SHP77 (cell line): ENCODE data around the gene LRP5.
A peak's percentile ranks its signal among the peaks of the same experiment; 100 is the strongest.
"Not testable (repeated sequence)": the region's sequence is repeated elsewhere in the genome, so short reads cannot be mapped to it uniquely, and the experiment has no call there.

ENCODE experiments used
- DNase-seq, 2 experiments: peaks; one replicate each; lab custom pipeline; 2025; lab: John Stamatoyannopoulos, UW

The LRP5 gene

DNA sequence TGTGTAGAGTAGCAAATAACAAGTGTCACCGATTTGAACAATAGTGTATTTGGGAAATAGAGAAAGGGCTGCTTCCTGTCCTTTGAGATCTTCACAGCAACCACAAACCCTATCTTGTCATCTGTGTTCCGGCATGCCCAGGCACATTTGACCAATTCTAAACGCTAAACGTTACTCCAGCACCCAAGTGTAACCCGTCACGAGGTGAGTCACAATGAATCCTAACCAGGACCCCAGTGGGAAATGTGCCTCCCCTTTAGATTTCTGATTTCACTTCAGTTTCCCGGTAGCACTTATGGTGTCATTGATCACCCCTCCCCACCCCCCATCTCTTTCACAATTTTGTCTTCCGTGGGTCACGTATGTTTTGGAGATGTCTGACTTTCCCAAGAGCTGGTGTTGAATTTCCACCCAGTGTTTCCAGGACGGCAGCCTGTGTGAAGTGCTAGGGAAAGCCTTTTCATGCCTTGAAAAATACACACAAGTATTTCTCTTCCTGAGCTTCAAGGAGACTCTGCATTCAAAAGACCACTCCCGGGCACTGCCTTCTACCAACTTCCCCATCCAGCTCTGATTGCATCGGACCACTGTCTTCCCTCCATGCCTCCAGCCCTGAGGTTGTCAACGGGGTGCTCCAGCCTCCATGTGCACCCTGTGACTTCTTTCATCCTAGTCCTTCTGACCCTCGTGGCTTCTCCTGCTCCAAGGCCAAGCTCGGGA, 30.1 kb upstream of the LRP5 start:
- DNase-seq, result no peak

- DNase-seq, result no peak
Measured at GRCh38 chr11:68282861-68283230, 29.5 kb upstream of the LRP5 start.

- DNase-seq, result not testable (repeated sequence)
Measured at GRCh38 chr11:68284588-68284987, 27.8 kb upstream of the LRP5 start.

GRCh38 chr11:68287419-68287818, 25.0 kb upstream of the LRP5 start:
- no peak for DNase-seq

DNA sequence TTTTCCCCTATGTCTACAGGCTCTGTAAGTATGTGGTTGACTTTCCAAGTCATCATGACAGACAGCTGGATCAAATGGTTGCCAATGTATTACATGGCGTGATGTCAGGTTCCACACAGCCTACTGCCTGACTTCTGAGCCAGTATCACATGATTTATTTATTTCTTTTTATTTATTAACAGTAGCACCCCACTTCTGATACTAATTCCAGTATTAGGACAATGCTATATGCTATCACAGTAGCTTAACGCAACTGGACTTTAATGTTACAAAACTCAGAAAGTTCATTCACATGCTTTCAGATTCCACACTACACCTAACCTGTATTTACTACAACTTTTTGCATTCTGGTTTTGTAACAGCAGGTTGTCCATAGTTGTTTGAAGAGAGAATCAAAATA, 22.9 kb upstream of the LRP5 start:
- DNase-seq, result no peak

DNA sequence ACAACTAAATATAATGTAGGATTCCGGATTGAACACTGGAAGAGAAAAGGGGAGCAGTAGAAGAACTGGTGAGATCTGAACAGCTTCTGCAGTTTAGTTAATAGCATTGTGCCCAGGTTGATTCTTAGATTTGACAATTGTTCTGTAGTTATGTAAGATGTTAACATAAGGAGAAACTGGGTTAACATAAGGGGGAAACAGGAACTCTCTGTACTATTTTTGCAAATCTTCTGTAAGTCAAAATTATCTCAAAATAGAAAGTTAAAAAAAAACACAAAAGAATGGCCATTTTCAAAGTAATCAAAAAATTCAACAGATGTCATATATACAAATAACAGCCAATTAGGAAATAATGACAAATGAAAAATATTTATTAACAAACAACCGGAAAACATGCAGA, 18.7 kb upstream of the LRP5 start:
- no peak for DNase-seq

- DNase-seq, result no peak
Measured at GRCh38 chr11:68295271-68295670, 17.1 kb upstream of the LRP5 start.

GRCh38 chr11:68295940-68296339, 16.5 kb upstream of the LRP5 start:
- DNase-seq, result no peak

DNA sequence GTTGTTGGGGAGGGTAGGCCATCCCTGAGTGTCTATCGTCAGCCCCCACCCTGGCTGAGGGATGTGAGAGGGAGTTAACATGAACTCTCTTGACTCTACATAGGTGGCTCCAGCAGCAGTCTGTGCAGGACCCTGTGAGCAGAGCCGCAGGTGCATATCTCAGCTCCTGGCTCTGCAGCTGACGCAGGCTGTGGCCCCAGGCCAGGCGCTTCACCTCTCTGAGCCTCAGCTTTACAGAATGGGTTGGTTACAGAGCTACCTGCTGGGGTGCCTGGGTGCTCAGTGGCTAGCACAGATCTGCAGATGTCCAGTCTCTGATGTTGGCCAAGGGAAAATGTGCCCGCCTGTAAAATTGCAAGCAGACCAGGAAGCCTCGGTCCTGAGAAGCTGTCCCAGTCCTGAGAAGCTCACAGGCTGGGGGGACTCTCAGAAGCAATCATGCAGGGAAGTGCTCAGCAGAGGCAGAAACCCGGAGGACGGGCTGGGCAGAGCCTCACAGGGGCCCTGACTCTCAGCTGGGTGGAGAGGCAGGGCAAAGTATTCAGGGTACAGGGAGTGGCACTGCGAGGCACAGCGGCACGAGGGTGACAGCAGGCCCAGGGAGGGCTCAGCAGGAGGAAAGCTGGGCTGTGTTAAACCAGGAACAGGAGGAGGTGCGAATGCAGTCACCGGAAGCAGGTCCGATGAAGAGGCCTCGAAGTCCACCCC, 15.9 kb upstream of the LRP5 start:
- DNase-seq, result no peak

DNA sequence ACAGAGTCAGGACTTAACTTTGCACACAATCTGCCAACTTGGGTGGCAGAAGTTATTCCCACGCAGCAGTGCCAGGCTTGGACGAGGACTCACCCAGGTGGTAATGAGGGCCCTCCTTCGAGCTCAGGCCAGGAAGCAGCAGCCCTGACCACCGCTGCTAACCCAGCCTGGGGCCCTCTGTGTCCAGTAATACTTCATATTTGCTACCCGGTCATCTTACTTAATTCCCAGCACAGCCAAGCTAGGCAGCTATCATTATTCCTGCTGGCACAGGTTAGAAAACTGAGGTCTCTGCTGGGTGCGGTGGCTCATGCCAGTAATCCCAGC, 15.4 kb upstream of the LRP5 start:
- DNase-seq, result no peak

- no peak for DNase-seq
Measured at GRCh38 chr11:68297494-68297811, 14.9 kb upstream of the LRP5 start.

DNA sequence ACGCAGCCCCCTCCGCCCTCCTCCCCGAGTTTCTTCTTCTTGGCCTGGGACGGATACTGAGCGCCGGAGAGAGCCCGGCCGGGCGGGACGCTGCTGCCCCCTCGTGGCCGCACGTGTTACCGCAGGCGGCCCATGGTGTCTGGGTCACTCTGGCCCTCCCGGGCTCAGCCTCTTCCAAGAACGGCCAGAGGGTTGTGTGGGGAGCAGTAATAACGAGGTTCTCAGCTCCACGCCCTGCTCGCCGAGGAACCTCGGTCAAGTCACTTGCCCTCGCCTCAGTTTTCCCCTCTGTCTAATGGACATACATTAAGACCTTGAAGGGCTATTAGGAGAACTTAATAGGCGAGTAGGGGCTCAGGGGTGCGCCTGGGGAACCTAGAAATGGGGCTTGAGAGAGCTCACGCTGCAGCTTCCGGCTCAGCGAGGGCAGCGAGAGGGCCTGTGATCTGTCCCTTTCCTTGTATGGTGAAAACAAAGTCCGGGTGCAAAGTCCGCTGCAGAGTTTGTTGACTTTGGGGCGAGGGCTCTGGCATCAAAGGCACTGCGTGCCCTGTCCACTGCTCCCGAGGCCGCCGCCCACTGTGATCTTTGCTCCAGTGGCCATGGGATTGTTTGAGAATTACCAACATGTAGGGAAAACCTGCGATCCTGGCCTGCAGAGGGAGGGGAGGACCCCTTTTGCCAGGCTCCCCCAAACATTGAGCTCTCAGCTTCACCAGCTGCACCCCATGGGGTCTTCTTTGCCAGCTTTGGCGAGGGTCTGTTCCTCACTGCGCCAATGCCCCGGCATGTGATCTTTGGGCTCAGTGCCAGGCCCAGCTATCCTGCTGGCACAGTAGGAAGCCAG, 14.4 kb upstream of the LRP5 start:
- DNase-seq, result peak; percentile 56 to 76

DNA sequence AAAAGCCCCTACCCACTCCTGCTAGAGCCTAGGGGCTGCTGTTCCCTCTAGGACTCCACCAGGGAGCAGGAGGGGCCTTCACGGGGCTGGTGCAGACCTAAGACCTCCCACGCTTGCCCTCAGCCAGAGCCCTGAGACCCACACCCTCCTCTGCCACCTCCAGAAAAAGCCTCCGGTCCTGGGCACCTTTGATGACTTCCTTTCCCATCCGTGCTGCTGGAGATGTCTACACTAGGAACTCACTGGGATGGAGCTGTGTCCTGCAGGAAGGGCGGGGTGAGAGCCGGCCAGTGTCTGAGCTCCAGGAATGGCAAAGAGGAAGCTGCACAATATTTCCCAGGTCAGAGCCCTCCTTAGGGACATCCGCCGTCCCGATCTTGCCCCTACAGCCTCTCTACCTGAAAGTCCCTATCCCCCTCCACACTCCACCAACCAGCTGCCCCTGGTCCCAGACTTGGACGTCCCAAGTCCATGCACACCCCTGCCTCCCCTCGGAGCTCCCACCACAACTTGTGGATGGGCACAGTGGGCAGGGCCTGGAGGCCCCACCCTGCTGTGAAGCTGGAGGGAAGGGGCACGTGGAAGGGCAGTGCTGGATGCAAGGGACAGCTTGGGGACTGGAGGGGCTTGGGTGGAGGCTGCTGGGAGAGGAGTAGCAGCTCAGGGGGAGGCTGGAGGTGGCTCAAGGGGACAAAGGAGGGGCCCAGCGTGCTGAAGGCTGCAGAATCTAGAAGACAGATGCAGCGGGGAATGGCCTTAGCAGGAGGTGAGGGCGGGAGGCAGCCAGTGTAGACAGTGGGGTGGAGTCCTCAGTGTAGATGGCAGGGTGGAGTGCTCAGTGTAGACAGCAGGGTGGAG, 13.5 kb upstream of the LRP5 start:
- peak; percentile 38 to 55 for DNase-seq

GRCh38 chr11:68299517-68299879, 12.9 kb upstream of the LRP5 start:
- DNase-seq, result not testable (repeated sequence)

DNA sequence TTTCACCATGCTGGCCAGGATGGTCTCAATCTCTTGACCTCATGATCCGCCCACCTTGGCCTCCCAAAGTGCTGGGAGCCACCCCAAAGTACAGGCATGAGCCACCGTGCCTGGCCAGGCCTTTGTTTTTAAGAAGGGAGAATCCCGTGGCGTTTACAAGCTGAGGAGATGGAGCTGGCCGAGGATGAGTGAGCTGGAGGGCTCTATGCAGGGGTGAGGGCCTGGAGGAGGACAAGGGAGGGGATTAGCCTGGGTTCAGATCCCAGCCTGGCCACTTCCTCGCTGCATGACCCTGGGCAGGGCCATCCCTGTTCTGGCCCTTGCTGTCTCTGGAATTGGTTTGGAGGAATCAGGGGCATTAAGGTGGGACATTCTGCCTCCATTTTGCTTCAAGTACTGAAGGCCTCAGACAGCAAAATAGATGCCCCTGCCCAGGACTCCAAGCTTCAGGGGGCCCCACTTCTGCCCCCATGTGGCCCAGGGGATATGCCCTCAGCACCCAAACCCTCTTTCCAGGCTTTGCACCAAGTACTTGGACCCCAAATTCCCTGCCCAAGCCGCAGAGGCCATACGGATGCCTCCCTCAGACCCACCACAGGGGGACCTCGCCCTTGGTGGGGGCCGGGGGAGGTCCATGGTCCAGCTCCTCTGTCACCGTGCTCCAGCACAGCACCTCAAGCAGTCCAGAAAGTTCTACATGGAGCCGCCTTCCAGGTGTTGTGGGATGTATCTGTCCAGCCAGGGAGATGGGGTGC, 12.1 kb upstream of the LRP5 start:
- no peak for DNase-seq

DNA sequence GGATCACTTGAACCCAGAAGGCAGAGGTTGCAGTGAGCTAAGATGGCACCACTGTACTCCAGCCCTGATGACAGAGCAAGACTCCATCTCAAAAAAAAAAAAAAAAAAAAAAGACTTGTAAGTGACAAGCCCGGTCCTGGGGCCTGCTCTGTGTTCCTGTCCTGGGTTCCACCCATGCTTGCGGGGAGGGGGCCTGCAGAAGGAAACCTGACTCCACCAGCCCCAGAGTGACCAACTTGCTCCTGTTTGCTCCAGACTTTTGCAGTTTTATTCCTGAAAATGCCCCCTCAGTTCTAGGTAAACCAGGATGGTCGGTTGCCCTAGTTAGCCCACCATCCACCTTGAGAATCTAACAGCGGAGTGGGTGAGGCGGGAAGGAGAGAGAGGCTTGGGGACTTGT, 10.1 kb upstream of the LRP5 start:
- no peak for DNase-seq

DNA sequence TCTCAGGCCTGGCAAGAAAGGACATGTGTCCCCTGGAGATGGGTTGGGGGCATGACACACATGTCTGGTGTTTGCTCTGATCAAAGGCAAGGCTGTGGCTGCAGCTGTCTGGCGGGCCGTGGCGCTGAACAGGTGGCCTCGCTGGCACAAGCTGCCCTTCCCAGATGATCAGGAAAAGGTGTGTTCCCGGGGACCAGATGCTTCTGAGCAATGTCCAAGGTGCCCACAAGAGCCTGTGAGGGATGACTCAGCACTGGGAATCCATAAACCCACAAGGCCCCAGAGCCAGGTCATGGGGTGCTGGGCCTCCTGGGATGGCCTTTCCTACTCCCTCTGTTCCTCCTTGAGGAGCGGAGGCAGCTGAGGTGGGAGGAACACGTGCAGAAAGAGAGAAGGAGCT, 9.7 kb upstream of the LRP5 start:
- peak; percentile 93 to 96 for DNase-seq

DNA sequence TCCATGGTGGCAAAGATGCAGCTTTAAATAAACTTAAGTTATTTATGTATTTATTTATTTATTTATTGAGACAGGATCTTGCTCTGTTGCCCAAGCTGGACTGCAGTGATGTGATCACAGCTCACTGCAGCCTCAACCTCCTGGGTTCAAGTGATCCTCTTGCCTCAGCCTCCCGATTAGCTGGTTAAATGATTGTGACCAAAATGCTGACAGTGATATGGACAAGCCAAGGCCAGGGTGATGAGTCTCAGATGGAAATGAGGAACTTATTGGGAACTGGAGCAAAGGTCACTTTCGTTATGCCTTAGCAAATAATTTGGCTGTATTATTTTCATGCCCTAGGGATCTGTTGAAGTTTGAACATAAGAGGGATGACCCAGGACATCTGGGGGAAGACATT, 9.3 kb upstream of the LRP5 start:
- DNase-seq, result no peak

DNA sequence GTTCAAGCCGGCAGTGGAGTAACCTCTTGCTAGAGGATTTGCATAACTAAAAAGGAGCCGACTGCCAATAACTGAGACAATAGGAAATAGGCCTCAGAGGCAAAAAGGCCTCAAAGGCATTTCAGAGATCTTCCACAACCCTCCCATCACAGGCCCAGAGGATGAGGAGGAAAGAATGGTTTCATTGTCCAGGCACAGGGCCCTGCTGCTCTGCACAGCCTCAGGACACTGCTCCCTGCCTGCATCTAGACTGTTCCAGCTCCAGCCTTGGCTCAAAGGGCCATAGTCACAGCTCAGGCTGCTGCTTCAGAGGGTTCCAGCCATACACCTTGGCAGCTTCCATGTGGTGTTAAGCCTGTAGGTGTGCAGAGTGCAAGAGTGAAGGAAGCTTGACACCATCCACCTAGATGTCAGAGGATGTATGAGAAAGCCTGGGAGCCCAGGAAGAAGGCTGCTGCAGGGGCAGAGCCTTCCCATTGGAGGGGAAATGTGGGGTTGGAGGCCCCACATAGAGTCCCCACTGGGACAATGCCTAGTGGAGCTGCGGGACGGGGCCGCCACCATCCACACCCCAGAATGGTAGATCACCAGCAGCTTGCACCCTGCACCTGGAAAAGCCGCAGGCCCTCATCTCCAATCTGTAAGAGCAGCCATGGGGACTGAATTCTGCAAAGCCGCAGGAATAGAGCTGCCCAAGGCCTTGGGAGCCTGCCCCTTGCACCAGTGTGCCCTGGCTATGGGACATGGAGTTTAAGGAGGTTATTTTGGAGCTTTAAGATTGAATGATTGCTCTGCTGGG, 8.2 kb upstream of the LRP5 start:
- DNase-seq, result no peak

- DNase-seq, result no peak
Measured at GRCh38 chr11:68306636-68307035, 5.8 kb upstream of the LRP5 start.

GRCh38 chr11:68308068-68308467, 4.3 kb upstream of the LRP5 start:
- DNase-seq, result no peak
